Suprapubic skin (tissue), 4 donors: Measurements from ENCODE around the gene GATAD2A. TPM values are rescaled to one million over a fixed set of nuclear protein-coding genes. Genes with fewer than 3 reads are reported as not detected.
"Not testable (repeated sequence)": the region's sequence is repeated elsewhere in the genome, so short reads cannot be mapped to it uniquely, and the experiment has no call there.

Source experiments
- DNase-seq, 2 donors: peaks; one replicate each; pipeline ENCODE4 v3.0.0-alpha.2; 2019; ENCODE audit warnings: low spot score in 2 of 2
- H3K27ac ChIP-seq: fragments of 200-600 bp; sonication (generic); one replicate; pipeline ENCODE4 v1.5.1; 2019
- H3K27me3 ChIP-seq: fragments of 200-600 bp; sonication (generic); one replicate; pipeline ENCODE4 v1.5.1; 2019
- H3K36me3 ChIP-seq: fragments of 200-600 bp; sonication (generic); one replicate; pipeline ENCODE4 v1.5.1; 2019
- H3K4me1 ChIP-seq: fragments of 200-600 bp; sonication (generic); one replicate; pipeline ENCODE4 v1.5.1; 2019
- H3K4me3 ChIP-seq: fragments of 200-600 bp; sonication (generic); one replicate; pipeline ENCODE4 v1.5.1; 2019; ENCODE audit warnings: mild to moderate bottlenecking
- H3K9me3 ChIP-seq: fragments of 200-600 bp; sonication (generic); one replicate; pipeline ENCODE4 v1.5.1; 2019
- CTCF ChIP-seq, 2 donors: fragments of 200-600 bp in 1 of 2; fragments of 450-650 bp in 1 of 2; sonication (generic) in 1 of 2; IDR thresholded peaks; one replicate each; pipeline ENCODE4 v1.5.1; 2016 to 2019; ENCODE audit warnings: antibody characterized with exemption in 2 of 2, mild to moderate bottlenecking in 1 of 2, moderate library complexity in 1 of 2
- EP300 ChIP-seq: sonication (generic); formaldehyde crosslinking; IDR thresholded peaks from one replicate; pipeline ENCODE4 v1.6.1; 2017; ENCODE audit warnings: antibody characterized with exemption
- POLR2A ChIP-seq, 2 donors: fragments of 450-650 bp; IDR thresholded peaks; one replicate each; pipeline ENCODE4 v1.6.1; 2017; ENCODE audit warnings: antibody characterized with exemption in 2 of 2, mild to moderate bottlenecking in 2 of 2, moderate library complexity in 2 of 2
- POLR2AphosphoS5 ChIP-seq, 3 donors: sonication (generic); formaldehyde crosslinking; IDR thresholded peaks; one replicate each; pipeline ENCODE4 v1.6.1; 2017; ENCODE audit warnings: antibody characterized with exemption in 3 of 3
- WGBS: methylation state at CpG from one replicate; pipeline ENCODE4 v1.1.5; 2018; 5-methylcytosine and 5-hydroxymethylcytosine counted together
- total RNA-seq, 4 donors: library from RNA; depleted of rRNA; stranded (reverse); fragments of >200 nt; gene quantifications; one replicate each; pipeline ENCODE4 v1.1.0, GENCODE V29; 2016

GATAD2A gene
- total RNA-seq, 4 donors from 2014 or later = 83.1 to 88.8 (median 86.4) TPM

GRCh38 chr19:19385131-19385895, 20.2 kb upstream of the GATAD2A start:
- Histone ChIP-seq H3K4me1 (peaks cover 78% of the 10 kb centered on the region), H3K9me3 (no peaks in the 10 kb centered on the region), H3K4me3 (peak overlapping the region; percentile 61), H3K27me3 (no peaks in the 10 kb centered on the region), H3K27ac (peak overlapping the region; percentile 86), H3K36me3 (no peaks in the 10 kb centered on the region)
- DNase-seq = peak; percentile 100
- TF ChIP-seq POLR2AphosphoS5 (IDR thresholded peaks at IDR 0.05) (peak; percentile 25 to 95 (median 47)), POLR2A (IDR thresholded peaks at IDR 0.05) (peak in 1 of 2 donors; percentile 76), CTCF (IDR thresholded peaks at IDR 0.05) (no peak), EP300 (no peak)
- WGBS = 0% methylated on average over 10 of the region's 75 CpGs

GRCh38 chr19:19385896-19386869, 19.3 kb upstream of the GATAD2A start:
- peaks cover 70% of the 10 kb centered on the region for H3K4me1 ChIP-seq
- H3K36me3 ChIP-seq = no peaks in the 10 kb centered on the region
- WGBS = 4% methylated on average over 23 of the region's 75 CpGs
- H3K4me3 ChIP-seq = peak overlapping the region; percentile 61
- H3K9me3 ChIP-seq = no peaks in the 10 kb centered on the region
- peak; percentile 32 to 64 for TF ChIP-seq POLR2A (IDR thresholded peaks at IDR 0.05)
- no peak for TF ChIP-seq CTCF (IDR thresholded peaks at IDR 0.05)
- no peaks in the 10 kb centered on the region for H3K27me3 ChIP-seq
- H3K27ac ChIP-seq = peak overlapping the region; percentile 86
- peak; percentile 76 to 81 for DNase-seq

DNA sequence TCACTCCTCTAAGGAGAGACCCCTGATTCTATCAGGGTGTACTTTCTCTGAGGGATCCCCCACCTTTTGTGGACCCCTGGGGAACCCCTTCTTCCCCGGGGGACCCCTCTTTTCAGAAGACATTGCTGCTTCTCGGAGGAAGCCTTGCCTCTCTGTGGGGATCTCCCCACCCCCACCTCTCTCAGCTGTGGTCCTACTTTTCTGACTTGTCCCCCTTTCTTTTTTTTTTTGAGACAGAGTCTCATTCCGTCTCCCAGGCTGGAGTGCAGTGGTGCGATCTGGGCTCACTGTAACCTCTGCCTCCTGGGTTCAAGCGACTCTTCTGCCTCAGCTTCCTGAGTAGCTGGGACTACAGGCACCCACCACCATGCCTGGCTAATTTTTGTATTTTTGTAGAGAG, 18.4 kb upstream of the GATAD2A start:
- Histone ChIP-seq H3K27ac (no peak overlapping the region), H3K4me3 (peak overlapping the region; percentile 61), H3K4me1 (peaks cover 66% of the 10 kb centered on the region), H3K36me3 (no peaks in the 10 kb centered on the region), H3K27me3 (no peaks in the 10 kb centered on the region), H3K9me3 (no peaks in the 10 kb centered on the region)
- no peak for DNase-seq
- no peak for TF ChIP-seq CTCF (IDR thresholded peaks at IDR 0.05)
- no peak for TF ChIP-seq POLR2A (IDR thresholded peaks at IDR 0.05)
- TF ChIP-seq POLR2AphosphoS5 (IDR thresholded peaks at IDR 0.05) = no peak
- no peak for TF ChIP-seq EP300
- 72% methylated on average over 5 of the region's 5 CpGs for WGBS

DNA sequence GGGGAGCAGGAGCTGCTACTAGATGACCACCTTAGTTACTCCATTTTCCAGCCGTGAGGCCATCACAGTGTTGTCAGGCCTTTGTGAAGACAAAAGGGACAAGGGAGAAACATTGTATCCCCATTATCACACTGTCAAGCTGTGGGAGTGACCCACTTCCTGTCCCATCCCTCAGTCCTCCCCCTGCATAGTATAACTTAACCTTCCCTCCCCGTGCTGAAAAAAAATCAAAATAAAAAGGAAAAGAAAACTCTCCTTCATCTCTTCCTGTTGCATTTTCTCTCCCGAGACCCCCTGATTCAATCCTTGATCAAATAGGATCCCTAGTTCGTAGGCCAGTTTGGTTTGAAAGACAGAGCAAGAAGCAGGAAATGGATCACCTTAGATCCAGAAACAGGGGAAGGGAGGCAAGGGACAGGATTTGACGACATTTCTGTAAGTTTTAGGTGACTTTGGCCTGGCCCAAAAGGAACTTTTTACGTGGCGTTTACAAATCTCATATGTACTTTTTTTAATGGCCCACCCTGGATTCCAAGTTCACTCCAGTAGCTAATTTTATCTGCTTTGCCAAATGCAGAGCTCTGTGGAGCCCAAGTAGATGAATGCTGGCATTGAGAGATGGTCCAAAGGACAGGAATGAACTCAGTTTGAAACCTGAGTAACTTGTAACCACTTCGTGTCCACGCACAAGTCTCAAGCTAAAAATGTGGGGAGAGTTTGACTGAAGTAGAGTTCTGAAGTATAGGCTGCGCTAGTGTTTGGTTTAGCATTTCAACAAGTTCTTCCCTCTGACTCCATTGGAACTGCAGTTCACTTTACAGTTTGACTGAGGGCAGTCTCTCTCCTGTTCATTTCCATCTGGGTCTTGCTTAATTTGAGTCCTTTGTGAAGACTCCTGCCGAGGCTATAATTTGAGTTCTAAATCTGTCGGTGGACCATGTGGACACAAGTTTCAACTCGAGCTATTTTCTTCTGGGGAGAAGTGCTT, 16.6 kb upstream of the GATAD2A start:
- no peak for TF ChIP-seq POLR2A (IDR thresholded peaks at IDR 0.05)
- no peak for TF ChIP-seq CTCF (IDR thresholded peaks at IDR 0.05)
- no peak for TF ChIP-seq EP300
- no peak for TF ChIP-seq POLR2AphosphoS5 (IDR thresholded peaks at IDR 0.05)
- Histone ChIP-seq H3K9me3 (no peaks in the 10 kb centered on the region), H3K4me1 (peaks cover 53% of the 10 kb centered on the region), H3K36me3 (no peaks in the 10 kb centered on the region), H3K27ac (peak overlapping the region; percentile 50), H3K27me3 (no peaks in the 10 kb centered on the region), H3K4me3 (peak overlapping the region; percentile 15)
- 44% methylated on average over 13 of the region's 13 CpGs for WGBS
- DNase-seq = no peak

DNA sequence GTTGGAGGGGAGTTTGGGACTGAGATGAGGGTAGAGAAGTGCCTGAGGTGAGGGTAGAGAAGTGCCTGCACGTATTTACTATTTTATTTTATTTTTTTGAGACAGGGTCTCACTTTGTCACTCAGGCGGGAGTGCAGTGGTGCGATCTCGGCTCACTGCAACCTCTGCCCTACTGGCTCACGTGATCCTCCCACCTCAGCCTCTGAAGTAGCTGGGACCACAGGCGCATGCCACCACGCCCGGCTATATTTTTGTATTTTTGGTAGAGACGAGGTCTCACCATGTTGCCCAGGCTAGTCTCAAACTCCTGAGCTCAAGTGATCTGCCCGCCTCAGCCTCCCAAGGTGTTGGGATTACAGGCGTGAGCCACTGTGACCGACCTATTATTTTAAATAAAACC, 15.8 kb upstream of the GATAD2A start:
- H3K27ac ChIP-seq = peak overlapping the region; percentile 50
- H3K9me3 ChIP-seq, H3K27me3 ChIP-seq, DNase-seq, H3K36me3 ChIP-seq: not testable (repeated sequence)
- peaks cover 53% of the 10 kb centered on the region for H3K4me1 ChIP-seq
- WGBS = 82% methylated on average over 12 of the region's 12 CpGs
- H3K4me3 ChIP-seq = peak overlapping the region; percentile 15

GRCh38 chr19:19394333-19394732, 11.1 kb upstream of the GATAD2A start:
- peaks cover 21% of the 10 kb centered on the region for H3K4me1 ChIP-seq
- DNase-seq, H3K36me3 ChIP-seq, H3K27ac ChIP-seq, H3K9me3 ChIP-seq, H3K27me3 ChIP-seq, H3K4me3 ChIP-seq: not testable (repeated sequence)
- 89% methylated on average over 7 of the region's 7 CpGs for WGBS
